Right kidney (tissue), 1 donor: ENCODE results near the gene SOCS7.
A peak's percentile ranks its signal among the peaks of the same experiment; 100 is the strongest.

ENCODE experiments used
- DNase-seq: peaks from one replicate; pipeline ENCODE4 v3.0.0-alpha.2; 2016

SOCS7 gene

GRCh38 chr17:38363016-38363415 is 11.4 kb downstream of the SOCS7 start:
- DNase-seq = no peak

- no peak for DNase-seq
These were observed 13.1 kb downstream of the SOCS7 start for GRCh38 chr17:38364741-38365140.

GRCh38 chr17:38369124-38369886 is 17.7 kb downstream of the SOCS7 start:
- DNase-seq = no peak

GRCh38 chr17:38379448-38379847 is 27.8 kb downstream of the SOCS7 start:
- no peak for DNase-seq

GRCh38 chr17:38395090-38395489 is 43.4 kb downstream of the SOCS7 start:
- DNase-seq = no peak

GRCh38 chr17:38397227-38397626 is 45.6 kb downstream of the SOCS7 start:
- no peak for DNase-seq

GRCh38 chr17:38400286-38400685 is 48.6 kb downstream of the SOCS7 start:
- DNase-seq = no peak

- no peak for DNase-seq
These were observed 49.8 kb downstream of the SOCS7 start for GRCh38 chr17:38401459-38401858.

- DNase-seq = no peak
These were observed 51.3 kb downstream of the SOCS7 start for GRCh38 chr17:38402897-38403296.

GRCh38 chr17:38403491-38403890 is 51.8 kb downstream of the SOCS7 start:
- DNase-seq = no peak

GRCh38 chr17:38404174-38404943 is 52.7 kb downstream of the SOCS7 start:
- no peak for DNase-seq

- no peak for DNase-seq
These were observed 54.0 kb downstream of the SOCS7 start for GRCh38 chr17:38405654-38406053.

GRCh38 chr17:38410201-38410600 is 58.6 kb downstream of the SOCS7 start:
- no peak for DNase-seq

GRCh38 chr17:38415250-38416194 is 63.9 kb downstream of the SOCS7 start:
- no peak for DNase-seq

- no peak for DNase-seq
These were observed 65.2 kb downstream of the SOCS7 start for GRCh38 chr17:38416840-38417209.

GRCh38 chr17:38417210-38417951 is 65.7 kb downstream of the SOCS7 start:
- DNase-seq = no peak

- DNase-seq = no peak
These were observed 66.5 kb downstream of the SOCS7 start for GRCh38 chr17:38418062-38418692.

- DNase-seq = peak; percentile 70
These were observed 67.3 kb downstream of the SOCS7 start for GRCh38 chr17:38418693-38419507.

- DNase-seq = no peak
These were observed 67.9 kb downstream of the SOCS7 start for GRCh38 chr17:38419508-38419981.

GRCh38 chr17:38420518-38420917 is 68.9 kb downstream of the SOCS7 start:
- DNase-seq = no peak
